HepG2 (cell line): Measurements from ENCODE around the gene ITGB3. TPM values are rescaled to one million over a fixed set of nuclear protein-coding genes. Genes with fewer than 3 reads are reported as not detected.

Source experiments
- AGO2 ChIP-seq: fragments of 200-400 bp; formaldehyde crosslinking; optimal IDR thresholded peaks from 2 replicates; pipeline ENCODE3; 2017; ENCODE audit warnings: mild to moderate bottlenecking, low read depth, low read length, moderate library complexity
- ELK4 ChIP-seq: sonication (generic); formaldehyde crosslinking; IDR thresholded peaks from 2 replicates; pipeline ENCODE4 v1.9.0; 2021; ENCODE audit warnings: missing genetic modification reagents, borderline replicate concordance
- JDP2 ChIP-seq: sonication (generic); formaldehyde crosslinking; IDR thresholded peaks from 2 replicates; pipeline ENCODE4 v1.8.1; 2022; ENCODE audit warnings: missing genetic modification reagents, borderline replicate concordance
- KLF16 ChIP-seq, 2 experiments: sonication (generic) in 1 of 2; formaldehyde crosslinking in 1 of 2; IDR thresholded peaks; 2 replicates each; pipeline versions ENCODE4 v1.6.1 to v1.8.0; 2016 to 2023; ENCODE audit warnings: missing genetic modification reagents in 2 of 2, missing compliant biosample characterization in 1 of 2
- SATB2 ChIP-seq: sonication (generic); formaldehyde crosslinking; IDR thresholded peaks from 2 replicates; pipeline ENCODE4 v1.5.0; 2020; ENCODE audit warnings: missing genetic modification reagents
- ZBTB39 ChIP-seq: sonication (generic); formaldehyde crosslinking; IDR thresholded peaks from 2 replicates; pipeline ENCODE4 v1.5.0; 2020; ENCODE audit warnings: missing genetic modification reagents
- ZNF124 ChIP-seq: sonication (generic); formaldehyde crosslinking; IDR thresholded peaks from 2 replicates; pipeline ENCODE4 v1.4.0; 2020; ENCODE audit warnings: missing genetic modification reagents
- ZNF180 ChIP-seq: sonication (generic); formaldehyde crosslinking; IDR thresholded peaks from 2 replicates; pipeline ENCODE4 v1.4.0; 2020; ENCODE audit warnings: low read depth, missing genetic modification reagents, borderline replicate concordance
- ZNF280B ChIP-seq: sonication (generic); formaldehyde crosslinking; IDR thresholded peaks from 2 replicates; pipeline ENCODE4 v1.5.0; 2020; ENCODE audit warnings: missing genetic modification reagents, mild to moderate bottlenecking, borderline replicate concordance
- ZNF350 ChIP-seq: sonication (generic); formaldehyde crosslinking; IDR thresholded peaks from 2 replicates; pipeline ENCODE4 v1.4.0; 2020; ENCODE audit warnings: mild to moderate bottlenecking, low read depth, missing genetic modification reagents, borderline replicate concordance
- ZNF598 ChIP-seq: sonication (generic); formaldehyde crosslinking; IDR thresholded peaks from 2 replicates; pipeline ENCODE4 v1.5.1; 2020; ENCODE audit warnings: mild to moderate bottlenecking, missing genetic modification reagents, borderline replicate concordance
- ZNF749 ChIP-seq: sonication (generic); formaldehyde crosslinking; IDR thresholded peaks from 2 replicates; pipeline ENCODE4 v1.8.0; 2022; ENCODE audit warnings: mild to moderate bottlenecking, missing genetic modification reagents, moderate library complexity, borderline replicate concordance
- ZNF766 ChIP-seq: sonication (generic); formaldehyde crosslinking; IDR thresholded peaks from 2 replicates; pipeline ENCODE4 v1.5.0; 2020; ENCODE audit warnings: missing genetic modification reagents, borderline replicate concordance
- polyA plus RNA-seq, 8 experiments: library from polyadenylated mRNA; depleted of rRNA in 3 of 8; stranded (reverse) in 7 of 8; unstranded in 1 of 8; fragments of >200 nt; fragmentation: Illumina TruSeq in 4 of 8; extraction: Trizol in 4 of 8; gene quantifications; 2 replicates each; pipeline versions ENCODE4 v1.2.1 to v1.2.3, GENCODE V29; 2011 to 2016; ENCODE audit warnings: low read depth in 4 of 8, missing spikeins in 1 of 8, mixed read lengths in 1 of 8; ENCODE audit not compliant: insufficient read depth in 1 of 8
- total RNA-seq, 5 experiments: library from RNA; depleted of rRNA; stranded (reverse); fragments of >200 nt; fragmentation: Illumina TruSeq; extraction: Trizol; gene quantifications; 2 replicates each; pipeline ENCODE4 v1.2.3, GENCODE V29; 2016; ENCODE audit warnings: low read depth in 1 of 5
- TF ChIP-seq, protein P1 (sequence below): sonication (generic); formaldehyde crosslinking; IDR thresholded peaks from 2 replicates; pipeline ENCODE4 v1.9.0; 2022; ENCODE audit warnings: low read depth, missing genetic modification reagents

ITGB3 gene
- total and polyA plus RNA-seq, 2 of the 13 experiments (the other 11 are each of a cell fraction or from before 2014, with no cell fraction given) = 0.09 to 0.31 TPM

- TF ChIP-seq ZNF749 (no peak), ELK4 (CRISPR knock-in tag) (no peak), JDP2 (CRISPR knock-in tag) (no peak), ZNF180 (CRISPR knock-in tag) (no peak), ZNF350 (no peak), ZBTB39 (CRISPR knock-in tag) (no peak), ZNF280B (no peak), KLF16 (CRISPR knock-in tag; IDR thresholded peaks at IDR 0.05) (no peak), SATB2 (CRISPR knock-in tag) (no peak), ZNF766 (CRISPR knock-in tag) (no peak), ZNF124 (CRISPR knock-in tag) (no peak), AGO2 (no peak), ZNF598 (CRISPR knock-in tag) (no peak)
- TF ChIP-seq, protein P1, sequence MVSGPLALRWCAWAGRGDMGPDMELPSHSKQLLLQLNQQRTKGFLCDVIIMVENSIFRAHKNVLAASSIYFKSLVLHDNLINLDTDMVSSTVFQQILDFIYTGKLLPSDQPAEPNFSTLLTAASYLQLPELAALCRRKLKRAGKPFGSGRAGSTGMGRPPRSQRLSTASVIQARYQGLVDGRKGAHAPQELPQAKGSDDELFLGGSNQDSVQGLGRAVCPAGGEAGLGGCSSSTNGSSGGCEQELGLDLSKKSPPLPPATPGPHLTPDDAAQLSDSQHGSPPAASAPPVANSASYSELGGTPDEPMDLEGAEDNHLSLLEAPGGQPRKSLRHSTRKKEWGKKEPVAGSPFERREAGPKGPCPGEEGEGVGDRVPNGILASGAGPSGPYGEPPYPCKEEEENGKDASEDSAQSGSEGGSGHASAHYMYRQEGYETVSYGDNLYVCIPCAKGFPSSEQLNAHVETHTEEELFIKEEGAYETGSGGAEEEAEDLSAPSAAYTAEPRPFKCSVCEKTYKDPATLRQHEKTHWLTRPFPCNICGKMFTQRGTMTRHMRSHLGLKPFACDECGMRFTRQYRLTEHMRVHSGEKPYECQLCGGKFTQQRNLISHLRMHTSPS (CRISPR knock-in tag) = no peak
These were observed 41.6 kb downstream of the ITGB3 start (continued) for GRCh38 chr17:47295037-47295873.
